Middle frontal gyrus (tissue), 1 donor: ENCODE results near the gene LOC101059915.
A peak's percentile ranks its signal among the peaks of the same experiment; 100 is the strongest.
"Not testable (repeated sequence)": the region's sequence is repeated elsewhere in the genome, so short reads cannot be mapped to it uniquely, and the experiment has no call there.

Source experiments
- DNase-seq: peaks from one replicate; pipeline ENCODE4 v3.0.0-alpha.2; 2015; ENCODE audit warnings: low spot score; ENCODE audit errors: extremely low spot score

LOC101059915 gene

GRCh38 chrX:71638409-71638808 lies 28.9 kb upstream of the LOC101059915 start:
- DNase-seq: no peak

DNA sequence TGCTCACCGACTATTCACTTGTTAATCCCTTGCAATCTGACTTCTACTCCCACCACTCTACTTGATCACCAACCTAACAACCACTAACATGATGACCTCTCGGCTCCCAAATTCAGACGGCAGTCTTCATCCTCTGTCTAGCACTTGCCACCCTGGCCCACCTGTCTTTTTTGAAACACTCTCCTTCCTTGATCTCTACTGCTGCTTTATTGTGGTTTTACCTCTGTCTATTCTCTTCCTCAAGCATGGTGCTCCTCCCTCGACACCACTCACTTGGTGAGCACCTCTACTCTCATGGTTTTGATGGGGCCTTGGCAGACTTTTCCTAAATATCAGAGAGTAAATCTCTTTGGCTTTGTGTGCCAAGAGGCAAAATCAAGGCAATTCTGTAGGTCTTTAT lies 27.3 kb upstream of the LOC101059915 start:
- DNase-seq: no peak

DNA sequence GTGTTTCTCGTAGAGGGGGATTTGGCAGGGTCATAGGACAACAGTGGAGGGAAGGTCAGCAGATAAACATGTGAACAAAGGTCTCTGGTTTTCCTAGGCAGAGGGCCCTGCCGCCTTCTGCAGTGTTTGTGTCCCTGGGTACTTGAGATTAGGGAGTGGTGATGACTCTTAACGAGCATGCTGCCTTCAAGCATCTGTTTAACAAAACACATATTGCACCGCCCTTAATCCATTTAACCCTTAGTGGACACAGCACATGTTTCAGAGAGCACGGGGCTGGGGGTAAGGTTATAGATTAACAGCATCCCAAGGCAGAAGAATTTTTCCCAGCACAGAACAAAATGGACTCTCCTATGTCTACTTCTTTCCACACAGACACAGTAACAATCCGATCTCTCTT lies 22.9 kb upstream of the LOC101059915 start:
- DNase-seq: not testable (repeated sequence)

- no peak for DNase-seq
These were observed 16.9 kb upstream of the LOC101059915 start for GRCh38 chrX:71650333-71650969.

DNA sequence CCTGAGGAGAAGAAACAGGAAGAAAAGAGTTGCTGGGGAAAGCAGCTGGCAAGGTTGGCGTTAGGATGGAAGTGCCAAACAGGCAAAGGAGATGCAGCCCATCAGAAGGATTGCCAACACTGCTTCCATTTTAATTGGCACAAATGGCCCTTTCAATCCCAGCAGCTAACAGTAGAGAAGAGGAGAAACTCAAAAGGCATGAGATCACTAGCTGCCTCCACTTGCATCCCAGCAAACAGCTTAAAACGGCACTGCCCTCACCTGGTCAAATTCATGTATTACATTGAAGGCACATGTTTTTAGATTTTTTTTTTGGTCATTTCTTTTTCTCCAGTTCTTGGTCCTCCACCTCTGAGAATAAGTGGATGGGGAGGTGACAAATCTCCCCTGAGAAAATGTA lies 14.9 kb upstream of the LOC101059915 start:
- peak; percentile 11 for DNase-seq

DNA sequence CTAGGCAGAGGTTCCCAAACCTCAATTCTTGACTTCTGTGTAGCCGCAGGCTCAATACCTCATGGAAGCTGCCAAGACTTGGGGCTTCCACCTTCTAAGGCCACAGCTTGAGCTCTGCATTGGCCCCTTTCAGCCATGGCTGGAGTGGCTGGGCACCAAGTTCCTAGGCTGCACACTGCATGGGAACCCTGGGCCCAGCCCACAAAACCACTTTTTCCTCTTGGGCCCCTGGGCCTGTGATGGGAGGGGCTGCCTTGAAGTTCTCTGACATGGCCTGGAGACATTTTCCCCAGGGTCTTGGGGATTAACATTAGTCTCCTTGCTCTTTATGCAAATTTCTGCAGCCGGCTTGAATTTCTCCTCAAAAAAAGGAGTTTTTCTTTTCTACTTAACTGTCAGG lies 14.0 kb upstream of the LOC101059915 start:
- DNase-seq: no peak

- DNase-seq: no peak
These were observed 10.1 kb upstream of the LOC101059915 start for GRCh38 chrX:71657267-71657666.

DNA sequence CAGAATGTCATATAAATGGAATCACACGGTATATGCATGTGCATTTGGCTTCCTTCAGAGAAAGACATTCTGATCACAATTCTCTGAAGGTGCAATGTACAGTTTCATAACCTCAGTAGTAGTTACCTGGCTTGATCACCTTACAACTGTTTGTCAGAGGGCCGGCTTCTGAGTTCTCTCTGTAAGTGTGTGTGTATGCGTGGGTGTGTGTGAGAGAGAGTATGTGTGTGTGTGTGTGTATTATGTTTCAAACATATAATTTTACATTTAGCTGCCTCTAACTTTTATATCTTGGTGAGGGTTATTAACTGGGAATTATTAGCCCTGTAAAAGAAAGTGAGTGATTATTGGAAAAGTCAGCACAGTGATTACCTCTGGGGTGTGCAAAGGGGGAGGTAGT lies 8.0 kb upstream of the LOC101059915 start:
- DNase-seq: no peak

GRCh38 chrX:71659959-71660358 lies 7.4 kb upstream of the LOC101059915 start:
- DNase-seq: no peak

GRCh38 chrX:71660562-71661416 lies 6.6 kb upstream of the LOC101059915 start:
- DNase-seq: no peak

- DNase-seq: no peak
These were observed 5.4 kb upstream of the LOC101059915 start for GRCh38 chrX:71661919-71662318.

DNA sequence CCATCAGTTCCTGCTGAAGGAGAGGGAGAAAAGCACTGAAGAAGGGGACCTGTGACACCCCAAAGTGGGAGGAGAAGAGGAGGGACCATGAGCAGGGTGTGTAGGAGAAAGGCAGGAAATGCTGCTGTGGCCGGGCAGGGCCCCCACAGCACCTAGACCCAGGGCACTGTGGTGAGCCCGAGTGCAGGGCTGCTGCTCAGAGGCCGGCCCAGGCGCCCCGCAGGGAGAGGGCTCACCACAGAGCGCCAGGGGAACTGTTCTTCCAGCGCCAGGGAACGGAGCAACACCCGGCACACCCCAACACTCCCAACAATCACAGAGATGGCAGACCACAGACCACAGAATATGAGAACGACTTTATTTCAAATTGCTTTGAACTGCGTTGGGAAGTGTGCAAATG lies 4.7 kb upstream of the LOC101059915 start:
- not testable (repeated sequence) for DNase-seq

DNA sequence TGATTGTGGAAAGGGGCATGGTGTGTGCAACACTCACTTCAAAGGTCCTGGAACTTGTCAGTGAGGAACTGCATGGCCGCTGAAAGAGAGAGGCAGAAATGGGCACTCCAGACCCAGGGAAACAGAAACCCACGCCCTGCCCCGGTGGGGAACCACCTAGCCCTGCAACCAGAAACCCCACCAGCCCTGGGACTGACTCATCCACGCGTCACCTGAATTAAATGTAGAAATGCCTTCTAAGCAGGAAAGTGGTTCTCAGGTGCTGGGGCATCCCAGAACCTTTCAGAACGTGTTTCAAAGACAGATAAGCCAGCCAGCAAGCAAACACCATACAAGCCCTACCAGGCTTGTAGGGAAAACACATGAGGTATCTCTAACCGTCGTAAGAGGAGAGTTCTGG lies 4.1 kb upstream of the LOC101059915 start:
- not testable (repeated sequence) for DNase-seq

DNA sequence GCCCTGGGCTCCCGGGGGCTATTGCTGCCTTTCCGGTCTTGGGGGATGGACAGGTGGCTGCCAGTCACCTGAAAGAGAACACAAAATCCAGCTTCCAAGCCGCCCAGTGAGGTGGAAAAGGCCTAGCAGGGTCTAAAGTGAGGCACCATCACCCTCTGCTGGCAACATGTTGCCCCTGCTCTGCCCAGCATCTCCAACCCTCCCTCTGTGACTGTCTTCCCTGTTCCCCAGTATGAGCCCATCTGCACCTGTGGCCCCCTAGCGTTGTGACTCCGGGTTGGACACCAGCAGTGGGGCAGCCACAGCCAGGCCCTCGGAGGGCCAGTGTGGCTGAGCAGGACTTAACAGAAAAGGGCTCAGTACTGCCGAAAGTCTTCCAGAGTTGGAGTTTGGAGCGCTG lies 3.1 kb upstream of the LOC101059915 start:
- not testable (repeated sequence) for DNase-seq

DNA sequence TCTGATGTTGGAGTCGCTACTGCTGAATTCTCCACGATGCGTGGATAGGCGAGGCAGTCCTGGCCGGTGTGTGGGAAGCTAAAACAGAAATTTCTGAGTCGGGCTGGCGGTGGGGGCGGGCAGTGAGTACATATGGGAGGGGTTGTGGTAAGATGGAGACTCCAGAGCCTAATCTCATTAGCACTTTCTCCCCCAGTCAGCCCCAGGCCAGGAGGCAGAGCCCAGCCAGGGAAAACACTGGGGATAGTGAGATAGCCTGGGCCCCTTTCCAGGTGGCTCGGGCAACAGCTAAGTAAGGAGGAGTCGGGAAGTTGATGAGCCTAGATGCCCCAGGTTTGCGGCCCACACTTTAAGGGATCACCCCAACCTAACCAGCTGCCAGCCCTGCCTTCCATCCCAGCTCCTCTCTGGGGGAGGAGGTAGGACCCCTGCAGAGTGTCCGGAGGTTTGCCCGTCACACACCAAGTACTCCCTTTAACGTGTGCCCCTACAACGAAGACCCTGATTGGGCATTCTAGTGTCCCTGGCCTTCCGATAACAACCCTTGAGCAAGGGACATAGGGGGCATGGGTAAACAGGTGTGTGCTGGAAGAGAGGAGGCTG lies 2.4 kb upstream of the LOC101059915 start:
- no peak for DNase-seq

DNA sequence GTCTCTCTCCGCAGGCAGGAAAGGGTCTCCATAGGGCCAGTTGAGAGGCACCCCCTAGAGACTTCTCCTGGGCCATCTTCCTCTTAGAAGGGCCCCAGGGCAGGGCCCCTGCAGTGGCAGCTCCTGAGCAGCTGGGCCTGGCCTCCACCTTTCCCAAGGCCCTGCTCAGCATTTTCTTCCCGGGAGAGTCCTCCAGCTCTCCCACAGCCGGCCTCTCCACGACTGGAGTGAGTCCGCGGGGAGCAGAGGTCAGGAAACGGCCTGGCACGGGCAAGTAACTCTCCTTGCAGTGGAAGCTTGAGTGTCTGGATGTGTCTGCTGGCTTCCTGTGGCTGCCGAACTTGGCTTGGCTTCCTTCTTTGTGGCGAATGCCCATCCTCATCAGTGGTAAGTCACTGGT lies 1.6 kb upstream of the LOC101059915 start:
- no peak for DNase-seq

DNA sequence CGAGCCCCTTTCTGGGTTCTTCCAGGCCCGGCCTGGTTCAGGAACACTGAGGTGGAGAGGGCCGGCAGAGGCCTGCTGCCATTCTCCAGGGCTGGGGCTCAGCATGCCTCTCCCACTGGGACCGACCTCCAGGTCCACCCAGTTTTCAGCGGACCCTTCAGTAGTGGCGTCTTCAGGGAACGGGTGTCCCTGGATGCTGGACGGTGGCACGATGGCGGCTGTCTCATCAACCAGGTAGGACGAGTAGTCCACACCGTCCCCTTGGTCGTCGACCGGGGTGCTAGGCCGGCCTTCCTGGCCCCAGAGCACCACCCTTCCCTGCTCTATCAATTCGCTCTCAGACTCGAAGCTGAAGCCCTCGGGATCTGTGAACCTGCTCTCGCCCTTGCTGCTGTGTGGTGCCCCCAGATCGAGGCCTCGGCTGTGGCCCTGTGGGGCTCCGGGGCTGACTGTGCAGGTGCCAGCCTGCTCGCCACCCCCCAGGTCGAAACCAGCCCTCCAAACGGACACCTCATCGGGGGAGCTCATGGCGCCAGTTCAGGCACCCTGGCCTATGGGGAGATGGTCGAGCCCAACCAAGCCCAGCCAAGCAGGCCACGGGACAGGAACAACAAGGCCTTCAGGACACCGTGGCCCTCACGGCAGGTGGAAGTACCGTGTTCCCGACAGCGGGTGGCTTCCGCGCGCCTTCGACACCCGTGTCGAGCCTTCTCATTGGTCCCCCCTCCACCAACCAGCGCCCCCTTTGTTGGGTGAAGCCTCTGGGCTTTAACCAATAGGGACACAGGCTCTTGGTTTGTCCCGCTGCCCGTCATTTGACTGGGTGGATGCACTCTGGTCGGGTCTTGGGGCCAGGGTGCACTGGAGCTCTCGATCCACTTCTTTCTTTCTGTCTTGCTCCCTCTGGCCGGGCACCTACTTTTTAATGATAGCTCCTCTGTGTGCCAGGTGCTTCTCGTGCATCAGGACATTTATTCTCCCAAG lies 814 bp upstream of the LOC101059915 start:
- DNase-seq: no peak

- no peak for DNase-seq
These were observed 876 bp downstream of the LOC101059915 start for GRCh38 chrX:71668248-71668595.

GRCh38 chrX:71669492-71669891 lies 2.1 kb downstream of the LOC101059915 start:
- no peak for DNase-seq

- DNase-seq: not testable (repeated sequence)
These were observed 2.6 kb downstream of the LOC101059915 start for GRCh38 chrX:71669947-71670346.

DNA sequence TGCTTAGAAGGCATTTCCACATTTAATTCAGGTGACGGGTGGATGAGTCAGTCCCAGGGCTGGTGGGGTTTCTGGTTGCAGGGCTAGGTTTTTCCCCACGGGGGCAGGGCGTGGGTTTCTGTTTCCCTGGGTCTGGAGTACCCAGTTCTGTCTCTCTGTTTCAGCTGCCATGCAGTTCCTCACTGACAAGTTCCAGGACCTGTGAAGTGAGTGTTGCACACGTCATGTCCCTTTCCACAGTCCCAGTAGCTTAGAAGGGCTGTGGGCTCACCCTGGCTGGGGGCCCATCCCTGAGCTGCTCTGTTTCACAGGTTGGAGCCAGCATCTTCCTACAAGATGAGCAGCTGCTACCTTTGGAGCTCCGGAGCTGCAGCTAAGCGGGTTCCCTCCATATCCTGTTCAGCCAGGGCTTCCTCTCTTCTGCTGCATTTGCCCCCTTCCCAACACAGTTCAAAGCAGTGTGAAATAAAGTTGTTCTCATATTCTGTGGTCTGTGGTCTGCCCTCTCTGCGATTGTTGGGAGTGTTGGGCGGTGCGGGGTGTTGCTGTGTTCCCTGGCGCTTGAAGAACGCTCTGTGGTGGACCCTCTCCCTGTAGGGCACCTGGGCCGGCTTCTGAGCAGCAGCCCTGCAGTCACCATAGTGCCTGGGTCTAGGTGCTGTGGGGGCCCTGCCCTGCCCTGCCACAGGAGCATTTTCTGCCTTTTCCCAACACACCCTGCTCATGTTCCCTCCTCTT lies 3.9 kb downstream of the LOC101059915 start:
- DNase-seq: no peak
